NAMALWA (cell line): ENCODE results near the gene SYK.
A peak's percentile ranks its signal among the peaks of the same experiment; 100 is the strongest.

Experiments used
- DNase-seq: peaks from one replicate; pipeline ENCODE4 v3.0.0-alpha.2; 2015; ENCODE audit warnings: low spot score

SYK gene

DNA sequence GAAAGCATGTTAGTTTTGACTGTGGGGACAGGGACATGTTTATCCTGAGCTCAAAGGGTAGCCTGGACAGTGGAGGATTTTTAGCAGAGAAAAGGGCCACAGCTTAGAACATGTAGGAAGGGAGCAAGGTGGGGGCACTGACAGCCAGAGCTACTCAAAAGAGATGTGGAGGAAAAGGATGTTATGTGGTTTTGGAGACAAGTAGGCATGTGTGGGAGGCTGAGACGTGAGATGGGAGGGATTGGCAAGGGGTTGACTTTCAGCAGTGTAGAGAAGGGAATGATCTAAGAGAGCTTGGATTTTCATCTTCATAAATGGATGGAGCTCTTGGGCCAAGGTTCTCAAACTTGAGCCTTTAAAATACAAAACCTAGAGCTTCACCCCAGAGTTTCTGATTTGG is 24.0 kb downstream of the SYK start:
- no peak for DNase-seq

- peak; percentile 73 for DNase-seq
Observed at GRCh38 chr9:90826326-90827020, 24.9 kb downstream of the SYK start.

DNA sequence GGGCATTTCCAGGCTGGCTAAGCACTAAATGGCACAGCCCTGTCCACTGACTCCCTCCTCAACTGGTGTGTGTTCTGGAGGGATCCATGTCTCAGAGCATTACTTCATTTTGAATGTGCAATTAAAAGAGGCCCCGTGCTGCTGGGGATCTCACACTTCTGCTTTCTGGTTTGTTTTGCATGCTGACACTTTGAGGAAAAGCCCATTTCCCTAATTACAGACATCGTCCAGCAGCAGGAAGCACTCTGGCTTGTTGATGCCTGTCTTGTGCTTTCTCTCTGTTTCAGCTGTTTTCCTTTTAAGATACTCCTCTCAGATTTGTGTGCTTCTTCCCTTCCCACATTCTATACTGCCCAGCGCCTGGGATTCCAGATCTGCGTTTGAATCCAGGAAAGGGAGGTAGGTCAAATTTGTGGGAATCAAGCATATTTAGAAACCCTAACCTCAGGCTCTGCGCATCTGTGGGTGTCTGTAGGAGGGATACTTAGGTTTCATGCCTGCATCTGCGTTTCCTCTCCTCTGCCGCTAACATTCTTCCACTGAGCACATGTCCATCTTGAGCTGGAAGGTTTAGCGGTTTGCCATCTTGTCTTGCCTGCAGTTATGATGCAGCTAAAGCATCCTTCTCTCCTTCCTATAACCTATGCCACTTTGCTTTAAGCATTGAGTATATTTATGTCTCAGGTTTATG is 25.7 kb downstream of the SYK start:
- peak; percentile 89 for DNase-seq

GRCh38 chr9:90830051-90830450 is 28.4 kb downstream of the SYK start:
- peak; percentile 54 for DNase-seq

GRCh38 chr9:90830977-90831376 is 29.4 kb downstream of the SYK start:
- DNase-seq = peak; percentile 92

GRCh38 chr9:90832261-90832660 is 30.6 kb downstream of the SYK start:
- no peak for DNase-seq

DNA sequence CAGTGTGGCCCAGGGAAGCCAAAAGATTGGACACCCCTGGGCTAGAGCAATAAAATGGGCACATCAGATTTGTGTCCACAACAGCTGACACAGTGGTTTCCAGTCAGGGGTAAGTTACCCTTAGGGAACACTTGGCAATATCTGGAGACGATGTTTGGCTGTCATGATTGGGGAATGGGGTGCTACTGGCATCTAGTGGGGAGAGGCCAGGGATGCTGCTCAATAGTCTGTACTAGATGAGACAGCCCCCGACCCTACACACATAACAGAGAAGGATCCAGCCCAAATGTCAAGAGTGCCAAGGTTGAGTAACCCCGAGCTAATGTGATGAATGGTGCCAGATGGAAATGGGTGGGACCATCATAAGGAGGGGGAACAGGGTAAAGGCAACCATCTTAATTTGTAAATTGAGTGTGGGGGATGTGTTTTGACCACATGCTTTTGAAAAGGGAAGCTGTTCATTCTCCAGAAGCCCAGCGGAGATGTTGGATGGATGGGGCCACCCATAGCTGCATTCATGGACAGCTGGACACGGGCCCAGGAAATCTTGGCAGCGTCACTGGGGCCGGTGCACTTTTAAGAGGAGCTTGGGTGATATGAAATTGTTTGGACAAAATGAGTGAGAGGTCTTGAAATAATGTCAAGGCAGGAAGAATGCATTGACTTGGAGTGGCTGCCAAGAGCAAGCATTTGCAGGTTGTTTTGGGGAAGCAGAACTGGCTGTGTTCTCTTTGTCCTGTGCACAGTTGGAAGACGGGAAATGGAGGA is 33.4 kb downstream of the SYK start:
- DNase-seq = no peak

DNA sequence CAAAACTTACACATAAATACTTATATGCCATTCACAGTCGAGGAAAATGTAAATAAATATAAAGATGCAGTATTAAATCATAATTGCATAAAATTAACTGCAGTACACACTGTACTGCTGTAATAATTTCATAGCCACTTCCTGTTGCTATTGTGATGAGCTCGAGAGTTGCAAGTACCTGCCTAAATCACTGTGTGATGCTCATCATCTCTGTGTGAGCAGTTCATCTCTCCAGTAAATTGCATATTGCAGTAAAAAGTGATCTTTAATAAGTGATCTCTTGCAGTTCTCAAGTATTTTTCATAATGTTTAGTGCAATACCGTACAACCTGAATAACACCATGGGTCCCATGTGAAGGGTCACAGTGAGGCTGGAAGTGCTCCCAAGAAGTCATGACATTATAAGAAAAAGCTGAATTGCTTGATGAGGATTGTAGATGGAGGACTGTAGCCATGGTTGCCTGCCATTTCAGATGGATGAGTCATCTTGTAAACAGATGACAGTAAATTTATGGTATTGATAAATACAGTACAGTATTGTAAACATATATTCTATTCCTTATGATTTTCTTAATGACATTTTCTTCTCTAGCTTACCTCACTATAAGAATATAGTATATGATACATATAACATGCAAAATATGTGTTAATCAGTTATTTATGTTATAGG is 34.9 kb downstream of the SYK start:
- no peak for DNase-seq

DNA sequence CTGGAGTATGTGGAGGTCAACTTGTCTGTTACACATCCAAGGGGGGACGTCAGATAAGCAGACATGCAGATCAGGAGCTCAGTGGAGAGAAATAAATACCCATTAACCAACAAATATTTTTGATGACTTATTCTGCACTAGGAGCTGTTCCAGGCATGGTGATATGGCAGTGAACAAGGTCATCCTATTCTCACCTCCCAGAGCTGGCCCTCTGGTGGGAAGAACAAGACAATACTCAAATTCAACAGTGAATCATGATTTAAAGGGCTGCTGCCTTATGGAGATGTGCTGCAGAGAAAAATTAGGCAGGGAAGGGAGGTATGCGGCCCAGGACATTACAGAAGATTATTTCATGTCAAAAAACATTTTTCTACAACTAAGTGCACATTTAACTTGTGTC is 36.5 kb downstream of the SYK start:
- DNase-seq = peak; percentile 37

GRCh38 chr9:90838581-90839154 is 37.0 kb downstream of the SYK start:
- DNase-seq = no peak

DNA sequence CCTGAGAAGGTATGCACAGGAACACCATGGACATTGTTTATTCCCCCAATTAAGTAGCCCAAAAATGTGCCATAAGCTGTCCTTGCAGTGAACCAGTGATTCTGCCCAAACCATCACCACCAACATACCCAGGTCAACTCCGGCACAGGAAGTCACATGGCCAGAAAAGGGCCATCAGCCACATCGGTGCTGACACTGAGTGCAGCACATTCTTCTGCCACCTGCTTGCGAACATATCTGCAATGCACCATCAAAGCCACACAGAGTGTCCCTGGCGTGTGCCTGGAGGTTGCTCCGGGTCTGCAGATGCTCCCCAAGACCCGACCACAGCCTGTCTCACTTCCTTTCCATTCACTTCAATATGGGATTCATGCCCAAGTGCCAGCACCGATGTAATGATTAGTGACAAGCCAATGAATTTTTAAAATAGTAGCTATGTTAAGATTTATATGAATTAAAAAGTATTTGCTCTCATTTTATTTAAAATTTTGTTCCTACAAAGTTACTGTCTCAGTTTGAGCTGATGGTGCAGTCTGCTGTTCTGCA is 37.6 kb downstream of the SYK start:
- DNase-seq = no peak

DNA sequence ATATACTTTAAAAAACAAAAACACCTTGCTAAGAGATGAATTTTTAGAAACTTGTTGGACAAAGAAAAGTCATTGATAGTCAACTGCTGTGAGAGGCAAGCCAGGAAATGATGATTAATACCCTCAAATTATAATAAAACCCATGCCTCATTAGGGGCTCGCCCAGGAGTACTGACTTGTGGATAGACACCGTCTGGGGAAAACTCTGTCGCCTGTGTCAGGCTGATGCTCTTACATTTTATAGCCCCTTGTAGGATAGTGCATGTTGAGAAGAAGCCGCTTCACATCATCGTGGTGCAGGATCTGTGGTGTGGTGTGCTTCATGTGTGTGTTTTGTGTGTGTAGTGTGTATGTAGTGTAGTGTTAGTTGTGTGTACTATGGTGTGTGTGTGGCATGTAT is 39.1 kb downstream of the SYK start:
- no peak for DNase-seq

- DNase-seq = no peak
Observed at GRCh38 chr9:90841213-90841612, 39.6 kb downstream of the SYK start.

DNA sequence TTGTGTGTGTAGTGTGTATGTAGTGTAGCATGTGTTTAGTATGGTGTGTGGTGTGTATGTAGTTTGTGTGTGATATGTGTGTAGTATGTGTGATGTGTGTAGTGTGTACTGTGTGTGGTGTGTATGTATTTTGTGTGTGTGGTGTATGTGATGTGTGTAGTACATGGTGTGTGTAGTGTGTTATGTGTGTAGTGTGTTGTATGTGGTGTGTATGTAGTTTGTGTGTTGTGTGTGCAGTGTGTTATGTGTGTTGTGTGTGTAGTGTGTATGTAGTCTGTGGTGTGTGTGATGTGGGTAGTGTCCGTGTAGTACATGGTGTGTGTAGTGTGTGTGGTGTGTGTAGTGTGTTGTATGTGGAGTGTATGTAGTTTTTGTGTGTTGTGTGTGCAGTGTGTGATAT is 40.0 kb downstream of the SYK start:
- DNase-seq = no peak

DNA sequence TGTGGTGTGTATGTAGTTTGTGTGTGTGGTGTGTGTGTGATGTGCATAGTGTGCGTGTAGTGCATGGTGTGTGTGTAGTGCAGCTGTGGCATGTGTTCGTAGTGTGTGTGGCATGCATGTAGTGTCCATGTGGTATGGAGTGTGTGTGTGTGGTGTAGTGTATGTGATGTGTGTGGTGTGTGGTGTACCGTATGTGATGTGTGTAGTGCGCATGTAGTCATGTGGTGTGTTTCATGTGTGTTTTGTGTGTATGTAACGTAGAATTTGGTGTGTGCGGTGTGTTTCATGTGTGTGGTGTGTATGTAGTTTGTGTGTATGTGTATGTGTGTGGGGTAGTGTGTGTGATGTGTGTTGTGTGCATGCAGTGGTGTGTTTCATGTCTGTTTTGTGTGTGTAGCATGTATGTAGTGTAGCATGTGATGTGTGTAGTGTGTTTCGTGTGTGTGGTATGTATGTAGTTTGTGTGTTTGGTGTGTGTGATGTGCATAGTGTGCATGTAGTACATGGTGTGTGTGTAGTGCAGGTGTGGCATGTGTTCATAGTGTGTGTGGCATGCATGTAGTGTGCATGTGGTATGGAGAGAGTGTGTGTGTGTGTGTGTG is 40.7 kb downstream of the SYK start:
- DNase-seq = no peak

- no peak for DNase-seq
Observed at GRCh38 chr9:90842996-90843395, 41.4 kb downstream of the SYK start.

DNA sequence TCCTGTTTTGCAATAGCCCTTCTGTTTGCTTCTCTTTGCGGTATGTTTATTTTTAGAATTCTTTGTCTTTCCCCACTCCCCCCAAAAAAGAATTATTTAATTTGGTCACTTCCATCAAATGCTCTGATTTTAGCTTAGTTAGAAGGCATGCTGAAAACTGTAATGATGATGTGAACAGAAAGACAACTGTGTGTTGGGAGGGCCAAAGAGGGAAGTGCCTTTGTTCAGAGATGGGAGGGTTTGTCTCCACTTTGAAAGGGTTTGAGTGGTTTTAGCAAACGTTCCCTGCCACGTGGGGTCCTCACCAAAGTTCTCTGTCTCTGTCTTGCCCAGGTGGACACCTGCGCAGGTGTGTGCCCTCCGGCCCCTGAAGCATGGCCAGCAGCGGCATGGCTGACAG is 41.9 kb downstream of the SYK start:
- no peak for DNase-seq

GRCh38 chr9:90844326-90844725 is 42.7 kb downstream of the SYK start:
- DNase-seq = no peak

GRCh38 chr9:90846770-90847419 is 45.3 kb downstream of the SYK start:
- DNase-seq = no peak

GRCh38 chr9:90847971-90848370 is 46.4 kb downstream of the SYK start:
- no peak for DNase-seq

DNA sequence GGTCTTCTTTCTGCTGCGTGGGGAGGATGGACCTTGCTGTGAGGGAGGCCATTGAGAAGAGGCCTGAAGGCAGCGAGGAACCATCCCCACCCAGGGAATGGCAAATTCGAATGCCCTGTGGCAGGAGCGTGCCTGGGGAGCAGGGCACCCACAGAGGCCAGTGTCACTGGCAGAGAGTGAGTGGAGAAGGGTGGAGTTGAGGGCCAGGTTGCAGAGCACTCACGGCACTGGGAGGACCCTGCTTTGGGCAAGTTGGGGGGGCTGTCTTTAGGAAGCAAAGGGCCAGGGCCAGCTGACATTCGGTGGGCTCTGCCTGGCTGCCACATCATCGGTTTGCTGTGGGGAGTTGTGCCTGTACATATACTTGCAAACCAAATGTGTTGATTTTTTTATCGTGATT is 47.2 kb downstream of the SYK start:
- DNase-seq = no peak
